Measurements from ENCODE around the gene CLCN6.

GRCh38 chr1:11817192-11817591 lies 11.2 kb downstream of the CLCN6 start:
- TF ChIP-seq POLR2A (IDR thresholded peaks at IDR 0.05; ENCODE audit: control extremely low read depth in 1 of 2, low read depth in 2 of 2, low read length in 2 of 2) = no peak
- no peak for TF ChIP-seq CTCF (IDR thresholded peaks at IDR 0.05; ENCODE audit: control extremely low read depth in 1 of 3, insufficient read depth in 1 of 3, low read depth in 1 of 3, low read length in 3 of 3)
- no peak for TF ChIP-seq TEAD4 (IDR thresholded peaks at IDR 0.05; ENCODE audit: low read depth, low read length)
- TF ChIP-seq ZNF274 (IDR thresholded peaks at IDR 0.05; ENCODE audit: borderline replicate concordance, extremely low read depth, low read length) = no peak
- TF ChIP-seq POLR2AphosphoS5 (IDR thresholded peaks at IDR 0.05; ENCODE audit: low read depth, low read length) = no peak
- no peak for TF ChIP-seq EP300 (IDR thresholded peaks at IDR 0.05; ENCODE audit: borderline replicate concordance in 1 of 2, low read depth in 2 of 2, low read length in 2 of 2)
- TF ChIP-seq TAF1 (IDR thresholded peaks at IDR 0.05; ENCODE audit: low read depth, low read length) = no peak
- no peak for TF ChIP-seq EZH2 (IDR thresholded peaks at IDR 0.05; ENCODE audit: low read depth, low read length, severe bottlenecking)
